ENCODE measurements around the gene ADGRB2. TPM values are rescaled to one million over a fixed set of nuclear protein-coding genes. Genes with fewer than 3 reads are reported as not detected.

ADGRB2 gene
- total RNA-seq, 1 experiment from 2014 or later, result 1.1 TPM

GRCh38 chr1:31727849-31728248, 36.3 kb downstream of the ADGRB2 start:
- H3K9me3 ChIP-seq (replicated peaks), result no peaks in the 10 kb centered on the region
- no peak overlapping the region for H3K4me3 ChIP-seq
- no peaks in the 10 kb centered on the region for H3K36me3 ChIP-seq
- H3K4me1 ChIP-seq, result no peaks in the 10 kb centered on the region
- H3K27me3 ChIP-seq, result peaks cover 25% of the 10 kb centered on the region
- no peak for DNase-seq
- H3K27ac ChIP-seq, result no peak overlapping the region

- no peaks in the 10 kb centered on the region for H3K36me3 ChIP-seq
- peaks cover 18% of the 10 kb centered on the region for H3K27me3 ChIP-seq
- no peak for DNase-seq
- no peaks in the 10 kb centered on the region for H3K9me3 ChIP-seq (replicated peaks)
- H3K4me1 ChIP-seq, result no peaks in the 10 kb centered on the region
- no peak overlapping the region for H3K27ac ChIP-seq
- H3K4me3 ChIP-seq, result no peak overlapping the region
Observed at GRCh38 chr1:31727195-31727594, 36.9 kb downstream of the ADGRB2 start.

- Histone ChIP-seq H3K27me3 (peaks cover 17% of the 10 kb centered on the region), H3K4me1 (no peaks in the 10 kb centered on the region), H3K36me3 (no peaks in the 10 kb centered on the region), H3K4me3 (no peak overlapping the region), H3K27ac (no peak overlapping the region), H3K9me3 (replicated peaks) (no peaks in the 10 kb centered on the region)
- no peak for DNase-seq
Observed at GRCh38 chr1:31726715-31727114, 37.4 kb downstream of the ADGRB2 start.

GRCh38 chr1:31725777-31726535, 38.2 kb downstream of the ADGRB2 start:
- H3K4me1 ChIP-seq, result no peaks in the 10 kb centered on the region
- no peaks in the 10 kb centered on the region for H3K36me3 ChIP-seq
- no peak overlapping the region for H3K4me3 ChIP-seq
- DNase-seq, result no peak
- peaks cover 17% of the 10 kb centered on the region for H3K27me3 ChIP-seq
- H3K27ac ChIP-seq, result no peak overlapping the region
- H3K9me3 ChIP-seq (replicated peaks), result no peaks in the 10 kb centered on the region

- H3K27me3 ChIP-seq, result peaks cover 11% of the 10 kb centered on the region
- H3K36me3 ChIP-seq, result no peaks in the 10 kb centered on the region
- no peaks in the 10 kb centered on the region for H3K4me1 ChIP-seq
- no peak overlapping the region for H3K4me3 ChIP-seq
- H3K27ac ChIP-seq, result no peak overlapping the region
- no peaks in the 10 kb centered on the region for H3K9me3 ChIP-seq (replicated peaks)
- DNase-seq, result no peak
Observed at GRCh38 chr1:31725134-31725533, 39.0 kb downstream of the ADGRB2 start.

- peak; percentile 84 to 89 for DNase-seq
- Histone ChIP-seq H3K27ac (no peak overlapping the region), H3K4me3 (no peak overlapping the region), H3K36me3 (no peaks in the 10 kb centered on the region), H3K9me3 (replicated peaks) (no peaks in the 10 kb centered on the region), H3K4me1 (no peaks in the 10 kb centered on the region), H3K27me3 (peaks cover 2% of the 10 kb centered on the region)
Observed at GRCh38 chr1:31723828-31724359, 40.2 kb downstream of the ADGRB2 start.

GRCh38 chr1:31718327-31718897, 45.7 kb downstream of the ADGRB2 start:
- peaks cover 5% of the 10 kb centered on the region; the same call in 1 of the 2 replicates for H3K4me1 ChIP-seq
- no peak overlapping the region for H3K4me3 ChIP-seq
- H3K36me3 ChIP-seq, result no peaks in the 10 kb centered on the region
- no peaks in the 10 kb centered on the region for H3K27me3 ChIP-seq
- H3K27ac ChIP-seq, result no peak overlapping the region
- no peaks in the 10 kb centered on the region for H3K9me3 ChIP-seq (replicated peaks)
- no peak for DNase-seq

- Histone ChIP-seq H3K27ac (no peak overlapping the region), H3K27me3 (no peaks in the 10 kb centered on the region), H3K4me3 (no peak overlapping the region), H3K36me3 (no peaks in the 10 kb centered on the region), H3K4me1 (peaks cover 8% of the 10 kb centered on the region; the same call in 1 of the 2 replicates), H3K9me3 (replicated peaks) (no peaks in the 10 kb centered on the region)
- no peak for DNase-seq
Observed at GRCh38 chr1:31717341-31717740, 46.8 kb downstream of the ADGRB2 start.

- no peaks in the 10 kb centered on the region for H3K9me3 ChIP-seq (replicated peaks)
- H3K27ac ChIP-seq, result no peak overlapping the region
- no peaks in the 10 kb centered on the region for H3K36me3 ChIP-seq
- H3K4me3 ChIP-seq, result no peak overlapping the region
- peaks cover 13% of the 10 kb centered on the region; the same call in 1 of the 2 replicates for H3K4me1 ChIP-seq
- DNase-seq, result no peak
- no peaks in the 10 kb centered on the region for H3K27me3 ChIP-seq
Observed at GRCh38 chr1:31715873-31716220, 48.3 kb downstream of the ADGRB2 start.

GRCh38 chr1:31715087-31715872, 48.9 kb downstream of the ADGRB2 start:
- DNase-seq, result peak; percentile 48 to 54

GRCh38 chr1:31714442-31715086, 49.6 kb downstream of the ADGRB2 start:
- no peaks in the 10 kb centered on the region for H3K36me3 ChIP-seq
- peak; percentile 69 to 76 for DNase-seq
- H3K27ac ChIP-seq, result peak overlapping the region; percentile 5; the same call in 1 of the 2 replicates
- H3K4me1 ChIP-seq, result peaks cover 13% of the 10 kb centered on the region; the same call in 1 of the 2 replicates
- peak overlapping the region; percentile 49 for H3K4me3 ChIP-seq
- H3K27me3 ChIP-seq, result no peaks in the 10 kb centered on the region
- no peaks in the 10 kb centered on the region for H3K9me3 ChIP-seq (replicated peaks)

More at GRCh38 chr1:31715087-31715872, 48.9 kb downstream of the ADGRB2 start:
- H3K4me1 ChIP-seq, result peaks cover 13% of the 10 kb centered on the region; the same call in 1 of the 2 replicates
- H3K4me3 ChIP-seq, result peak overlapping the region; percentile 49
- no peak overlapping the region for H3K27ac ChIP-seq
- no peaks in the 10 kb centered on the region for H3K36me3 ChIP-seq
- no peaks in the 10 kb centered on the region for H3K27me3 ChIP-seq
- no peaks in the 10 kb centered on the region for H3K9me3 ChIP-seq (replicated peaks)

GRCh38 chr1:31712630-31713029, 51.5 kb downstream of the ADGRB2 start:
- no peak overlapping the region for H3K4me3 ChIP-seq
- DNase-seq, result no peak
- H3K27me3 ChIP-seq, result peaks cover 10% of the 10 kb centered on the region; the same call in 1 of the 2 replicates
- peaks cover 13% of the 10 kb centered on the region; the same call in 1 of the 2 replicates for H3K4me1 ChIP-seq
- no peaks in the 10 kb centered on the region for H3K36me3 ChIP-seq
- no peaks in the 10 kb centered on the region for H3K9me3 ChIP-seq (replicated peaks)
- no peak overlapping the region for H3K27ac ChIP-seq

GRCh38 chr1:31712068-31712467, 52.1 kb downstream of the ADGRB2 start:
- Histone ChIP-seq H3K4me1 (peaks cover 13% of the 10 kb centered on the region; the same call in 1 of the 2 replicates), H3K36me3 (no peaks in the 10 kb centered on the region), H3K4me3 (no peak overlapping the region), H3K27ac (no peak overlapping the region), H3K27me3 (peaks cover 10% of the 10 kb centered on the region; the same call in 1 of the 2 replicates), H3K9me3 (replicated peaks) (no peaks in the 10 kb centered on the region)
- no peak for DNase-seq

- DNase-seq, result no peak
- H3K4me3 ChIP-seq, result no peak overlapping the region
- no peak overlapping the region for H3K27ac ChIP-seq
- peaks cover 11% of the 10 kb centered on the region; the same call in 1 of the 2 replicates for H3K4me1 ChIP-seq
- H3K27me3 ChIP-seq, result peaks cover 23% of the 10 kb centered on the region
- H3K36me3 ChIP-seq, result no peaks in the 10 kb centered on the region
- H3K9me3 ChIP-seq (replicated peaks), result no peaks in the 10 kb centered on the region
Observed at GRCh38 chr1:31708324-31708723, 55.8 kb downstream of the ADGRB2 start.
